Melanocyte of skin (primary cell): ENCODE results near the gene DMP1. TPM values are rescaled to one million over a fixed set of nuclear protein-coding genes. Genes with fewer than 3 reads are reported as not detected.

ENCODE experiments used
- total RNA-seq, 2 donors: library from RNA; depleted of rRNA; stranded (reverse); fragments of >200 nt; gene quantifications; 2 replicates each; pipeline ENCODE4 v1.2.3, GENCODE V29; 2012

Gene DMP1, protein sequence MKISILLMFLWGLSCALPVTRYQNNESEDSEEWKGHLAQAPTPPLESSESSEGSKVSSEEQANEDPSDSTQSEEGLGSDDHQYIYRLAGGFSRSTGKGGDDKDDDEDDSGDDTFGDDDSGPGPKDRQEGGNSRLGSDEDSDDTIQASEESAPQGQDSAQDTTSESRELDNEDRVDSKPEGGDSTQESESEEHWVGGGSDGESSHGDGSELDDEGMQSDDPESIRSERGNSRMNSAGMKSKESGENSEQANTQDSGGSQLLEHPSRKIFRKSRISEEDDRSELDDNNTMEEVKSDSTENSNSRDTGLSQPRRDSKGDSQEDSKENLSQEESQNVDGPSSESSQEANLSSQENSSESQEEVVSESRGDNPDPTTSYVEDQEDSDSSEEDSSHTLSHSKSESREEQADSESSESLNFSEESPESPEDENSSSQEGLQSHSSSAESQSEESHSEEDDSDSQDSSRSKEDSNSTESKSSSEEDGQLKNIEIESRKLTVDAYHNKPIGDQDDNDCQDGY
- total RNA-seq = not detected

DNA sequence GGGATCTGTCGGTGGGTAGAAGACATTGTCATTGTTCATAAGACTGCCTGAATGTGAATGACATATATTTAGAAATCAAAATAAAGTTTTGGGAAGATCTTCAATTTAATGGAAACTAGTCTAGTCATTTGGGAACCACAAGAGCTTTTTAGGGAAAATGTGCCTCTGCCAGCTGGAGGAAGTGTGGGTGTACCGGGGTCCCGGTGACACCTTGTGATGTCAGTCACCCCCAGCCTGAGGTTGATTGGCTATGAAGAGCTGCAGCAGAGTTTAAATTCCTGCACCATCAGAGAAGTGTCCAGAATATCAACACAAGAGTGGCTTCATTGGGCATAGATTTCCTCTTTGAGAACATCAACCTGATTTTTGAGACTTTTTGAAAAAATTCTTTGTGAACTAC, at the start of gene DMP1:
Gene DMP1, plus strand, starts transcription at position 301 of the 400 bp plus-strand sequence. CDS start 6,213 bp downstream, outside the sequence.

GRCh38 chr4:87608229-87608628, 41.9 kb upstream of the DMP1 start, which contains the start of gene DSPP:
TSS of gene DSPP (plus strand) at chr4:87608529. CDS start at chr4:87610909, 2,380 bp downstream.

Other genes starting within 250 kb of the DMP1 start
- gene NUDT9, start 227.7 kb upstream of the DMP1 start, total RNA-seq = 10 to 100 TPM; 13.3 to 17.9 TPM
- gene SPARCL1, start 120.9 kb upstream of the DMP1 start, total RNA-seq = under 1 TPM in 1 of 2 donors, not detected in 1; under 0.01 TPM
- gene DSPP, start 41.8 kb upstream of the DMP1 start, total RNA-seq = not detected
- not detected for gene IBSP, start 149.3 kb downstream of the DMP1 start, total RNA-seq
- gene MEPE, start 182.7 kb downstream of the DMP1 start, total RNA-seq = not detected